SU-DHL-6 (cell line): ENCODE results near the gene SMDT1.

Source experiments
- H2AFZ ChIP-seq: fragments of 200-600 bp; sonication (generic); 2 replicates; pipeline ENCODE4 v1.6.1; 2014; ENCODE audit warnings: low read depth, mild to moderate bottlenecking, moderate library complexity, mixed read lengths, antibody characterized with exemption, low read length; ENCODE audit not compliant: severe bottlenecking
- H3F3A ChIP-seq: fragments of 200-600 bp; shearing (Covaris generic); 2 replicates; pipeline ENCODE4 v1.6.0; 2016; ENCODE audit warnings: antibody characterized with exemption, mild to moderate bottlenecking; ENCODE audit not compliant: insufficient read depth
- H3K27ac ChIP-seq: fragments of 200-600 bp; sonication (generic); 2 replicates; pipeline ENCODE4 v1.5.1; 2016; ENCODE audit warnings: low read depth, mild to moderate bottlenecking, low read length, moderate library complexity, mixed read lengths
- H3K27me3 ChIP-seq: fragments of 200-600 bp; sonication (generic), shearing (Covaris generic); 2 replicates; pipeline ENCODE4 v1.6.0; 2014; ENCODE audit warnings: mild to moderate bottlenecking, low read length
- H3K36me3 ChIP-seq: fragments of 200-600 bp; sonication (generic); 2 replicates; pipeline ENCODE4 v1.6.1; 2014; ENCODE audit warnings: mild to moderate bottlenecking, low read length, mixed read lengths
- H3K4me2 ChIP-seq: fragments of 300-600, 200-600 bp; shearing (Covaris generic), sonication (generic); 2 replicates; pipeline ENCODE4 v1.6.0; 2014; ENCODE audit warnings: low read length, low read depth, mild to moderate bottlenecking; ENCODE audit not compliant: poor library complexity, severe bottlenecking
- H3K4me3 ChIP-seq: fragments of 200-600 bp; sonication (generic); 2 replicates; pipeline ENCODE4 v1.5.1; 2014; ENCODE audit warnings: antibody characterized with exemption, low read length, mild to moderate bottlenecking, mixed read lengths; ENCODE audit not compliant: insufficient read depth, poor library complexity, severe bottlenecking
- H3K79me2 ChIP-seq: fragments of 200-600 bp; sonication (generic); 2 replicates; pipeline ENCODE4 v1.6.1; 2014; ENCODE audit warnings: mild to moderate bottlenecking, low read length, moderate library complexity; ENCODE audit not compliant: insufficient read depth
- H3K9ac ChIP-seq: fragments of 200-600 bp; sonication (generic); 2 replicates; pipeline ENCODE4 v1.7.0; 2014; ENCODE audit warnings: mild to moderate bottlenecking, low read length
- H3K9me2 ChIP-seq: fragments of 200-600 bp; sonication (generic); replicated peaks from 2 replicates; pipeline ENCODE4 v1.6.1; 2014; ENCODE audit warnings: low read length; ENCODE audit not compliant: insufficient read depth
- H3K9me3 ChIP-seq: fragments of 200-600 bp; sonication (generic); 2 replicates; pipeline ENCODE4 v1.6.1; 2014; ENCODE audit warnings: low read length, mixed read lengths; ENCODE audit not compliant: insufficient read depth
- H4K20me1 ChIP-seq: fragments of 200-600 bp; sonication (generic); 2 replicates; pipeline ENCODE4 v1.6.1; 2014; ENCODE audit warnings: low read depth, mild to moderate bottlenecking, antibody characterized with exemption, low read length, moderate library complexity, mixed read lengths
- EZH2phosphoT487 ChIP-seq: fragments of 200-600 bp; sonication (generic), shearing (Covaris generic); conservative IDR thresholded peaks from 2 replicates; pipeline ENCODE4 v1.6.1; 2018; ENCODE audit warnings: mild to moderate bottlenecking, antibody characterized with exemption, low read length, moderate library complexity, mixed read lengths
- TF ChIP-seq, protein P1 (sequence below): fragments of 200-600 bp; sonication (generic); IDR thresholded peaks from one replicate; pipeline ENCODE4 v1.5.1; 2017; ENCODE audit warnings: antibody characterized with exemption, mild to moderate bottlenecking, low read length, moderate library complexity; ENCODE audit not compliant: insufficient read depth, poor library complexity, severe bottlenecking

SMDT1 gene

DNA sequence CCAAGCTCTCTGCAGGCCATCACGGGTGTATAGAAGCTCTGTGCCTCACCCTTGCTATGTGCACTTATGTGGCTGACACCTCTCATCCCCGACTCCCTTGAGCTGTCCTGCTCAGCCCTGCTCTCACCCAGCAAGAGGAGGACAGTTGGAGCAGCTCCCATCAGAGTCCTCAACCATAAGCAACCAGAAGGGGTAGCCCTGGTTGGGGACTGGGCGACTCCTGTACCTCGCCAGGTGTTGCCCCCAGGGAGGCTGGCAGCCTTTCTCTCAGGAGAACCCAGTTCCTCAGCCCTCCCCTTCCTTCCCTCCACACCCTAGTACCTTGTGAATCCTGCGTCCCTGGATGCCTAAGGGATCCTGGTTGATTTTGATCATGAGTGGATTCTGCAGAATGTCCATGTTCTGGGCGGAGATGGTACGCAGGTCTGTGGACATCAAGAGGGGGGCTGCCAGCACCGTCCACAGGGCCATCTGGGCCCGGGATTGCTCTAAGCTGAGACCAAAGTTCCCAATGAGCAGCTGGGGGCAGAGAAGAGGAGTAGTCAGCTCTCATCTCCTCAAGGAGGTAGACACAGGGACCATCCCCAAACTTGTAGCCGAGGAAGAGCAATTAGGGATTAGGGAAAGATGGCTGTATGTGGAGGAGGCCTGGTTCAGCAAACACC lies 16.9 kb upstream of the SMDT1 start:
- no peaks in the 10 kb centered on the region for H4K20me1 ChIP-seq
- no peaks in the 10 kb centered on the region for H3K79me2 ChIP-seq
- H3K9me3 ChIP-seq: no peaks in the 10 kb centered on the region
- no peak overlapping the region for H3K9ac ChIP-seq
- no peak overlapping the region for H2AFZ ChIP-seq
- no peaks in the 10 kb centered on the region for H3F3A ChIP-seq
- no peak overlapping the region for H3K4me3 ChIP-seq
- H3K27ac ChIP-seq: no peak overlapping the region
- no peak for TF ChIP-seq EZH2phosphoT487
- TF ChIP-seq, protein P1, sequence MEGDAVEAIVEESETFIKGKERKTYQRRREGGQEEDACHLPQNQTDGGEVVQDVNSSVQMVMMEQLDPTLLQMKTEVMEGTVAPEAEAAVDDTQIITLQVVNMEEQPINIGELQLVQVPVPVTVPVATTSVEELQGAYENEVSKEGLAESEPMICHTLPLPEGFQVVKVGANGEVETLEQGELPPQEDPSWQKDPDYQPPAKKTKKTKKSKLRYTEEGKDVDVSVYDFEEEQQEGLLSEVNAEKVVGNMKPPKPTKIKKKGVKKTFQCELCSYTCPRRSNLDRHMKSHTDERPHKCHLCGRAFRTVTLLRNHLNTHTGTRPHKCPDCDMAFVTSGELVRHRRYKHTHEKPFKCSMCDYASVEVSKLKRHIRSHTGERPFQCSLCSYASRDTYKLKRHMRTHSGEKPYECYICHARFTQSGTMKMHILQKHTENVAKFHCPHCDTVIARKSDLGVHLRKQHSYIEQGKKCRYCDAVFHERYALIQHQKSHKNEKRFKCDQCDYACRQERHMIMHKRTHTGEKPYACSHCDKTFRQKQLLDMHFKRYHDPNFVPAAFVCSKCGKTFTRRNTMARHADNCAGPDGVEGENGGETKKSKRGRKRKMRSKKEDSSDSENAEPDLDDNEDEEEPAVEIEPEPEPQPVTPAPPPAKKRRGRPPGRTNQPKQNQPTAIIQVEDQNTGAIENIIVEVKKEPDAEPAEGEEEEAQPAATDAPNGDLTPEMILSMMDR: no peak
- H3K4me2 ChIP-seq: no peak overlapping the region
- no peaks in the 10 kb centered on the region for H3K27me3 ChIP-seq
- peaks cover 4% of the 10 kb centered on the region for H3K36me3 ChIP-seq
- H3K9me2 ChIP-seq: no peaks in the 10 kb centered on the region

DNA sequence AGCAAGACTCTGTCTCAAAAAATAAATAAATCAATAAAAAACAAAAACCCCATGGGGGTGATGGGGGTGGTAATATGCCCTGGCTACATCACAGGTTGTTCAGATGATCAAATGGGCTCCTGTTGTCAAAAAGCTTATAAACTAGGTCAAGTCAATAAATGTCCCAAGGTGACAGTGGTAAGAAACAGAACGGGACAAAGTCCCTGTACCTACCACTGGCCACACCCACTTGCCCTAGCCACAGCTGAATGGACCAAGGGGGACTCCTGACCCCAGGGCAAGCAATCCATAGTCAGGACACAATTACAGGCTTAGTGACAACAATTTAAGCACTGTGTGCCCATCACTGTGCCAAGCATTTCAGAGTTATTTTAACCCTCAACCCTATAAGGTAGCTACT lies 14.9 kb upstream of the SMDT1 start:
- TF ChIP-seq, protein P1: no peak
- no peak for TF ChIP-seq EZH2phosphoT487
- H3K27ac ChIP-seq: no peak overlapping the region
- no peak overlapping the region for H3K9ac ChIP-seq
- no peaks in the 10 kb centered on the region for H3K9me3 ChIP-seq
- H3K9me2 ChIP-seq: no peaks in the 10 kb centered on the region
- H3K4me3 ChIP-seq: no peak overlapping the region
- no peaks in the 10 kb centered on the region for H3K79me2 ChIP-seq
- no peak overlapping the region for H3K4me2 ChIP-seq
- no peaks in the 10 kb centered on the region for H3F3A ChIP-seq
- H3K27me3 ChIP-seq: no peaks in the 10 kb centered on the region
- no peaks in the 10 kb centered on the region for H3K36me3 ChIP-seq
- no peaks in the 10 kb centered on the region for H4K20me1 ChIP-seq
- no peak overlapping the region for H2AFZ ChIP-seq

DNA sequence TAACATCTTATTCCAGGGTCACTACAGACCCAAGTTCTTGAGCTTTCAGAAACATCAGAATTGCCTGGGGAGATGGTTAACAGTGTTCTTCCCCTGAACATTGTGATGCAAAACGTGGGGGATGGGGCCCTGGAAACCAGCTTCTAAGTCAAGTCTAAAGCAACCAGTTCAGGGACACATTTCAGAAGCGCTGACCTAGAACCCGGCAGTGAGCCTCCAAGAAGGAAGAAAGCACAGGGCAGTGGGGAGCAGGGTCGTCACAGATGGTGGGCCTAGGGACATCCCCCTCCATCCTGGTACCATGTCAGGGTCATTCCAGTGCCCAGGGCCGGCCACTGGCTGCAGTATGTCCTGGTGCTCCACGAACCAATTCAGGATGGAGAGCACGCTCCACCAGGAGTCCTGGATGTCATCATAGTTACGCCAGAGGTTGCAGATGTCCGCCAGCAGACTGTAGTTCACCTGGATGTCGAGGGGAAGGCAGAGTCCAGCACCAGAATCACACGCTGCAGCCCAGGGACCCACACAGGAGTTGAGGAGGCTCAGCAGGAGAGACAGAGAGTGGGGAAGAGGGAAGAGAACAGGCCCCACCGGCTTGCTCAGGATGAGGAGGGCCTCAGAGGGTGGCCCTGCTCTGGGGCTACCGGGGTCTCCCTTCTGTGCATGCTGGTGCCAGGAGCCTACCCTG lies 13.9 kb upstream of the SMDT1 start:
- no peak overlapping the region for H3K9ac ChIP-seq
- no peak overlapping the region for H3K4me2 ChIP-seq
- H2AFZ ChIP-seq: no peak overlapping the region
- TF ChIP-seq, protein P1: no peak
- TF ChIP-seq EZH2phosphoT487: no peak
- H3K79me2 ChIP-seq: no peaks in the 10 kb centered on the region
- no peaks in the 10 kb centered on the region for H3K36me3 ChIP-seq
- no peak overlapping the region for H3K27ac ChIP-seq
- no peaks in the 10 kb centered on the region for H3F3A ChIP-seq
- H3K27me3 ChIP-seq: no peaks in the 10 kb centered on the region
- no peaks in the 10 kb centered on the region for H3K9me2 ChIP-seq
- H3K9me3 ChIP-seq: no peaks in the 10 kb centered on the region
- no peaks in the 10 kb centered on the region for H4K20me1 ChIP-seq
- H3K4me3 ChIP-seq: no peak overlapping the region
